T-cell (primary cell): ENCODE results near the gene MAN1C1. TPM values are rescaled to one million over a fixed set of nuclear protein-coding genes. Genes with fewer than 3 reads are reported as not detected.

ENCODE experiments used
- ATAC-seq, 4 experiments: fragments of 200-7000 bp in 3 of 4; fragments of 150-1000 bp in 1 of 4; cut with Tn5 transposase; replicated peaks in 1 of 4; 1 replicate in 3 of 4; 2 replicates in 1 of 4; pipeline ENCODE4 v1.10.0; 2021; ENCODE audit warnings: moderate library complexity in 3 of 4, mild to moderate bottlenecking in 2 of 4, moderate number of reproducible peaks in 1 of 4
- CTCF ChIA-PET, 2 donors: fragments of 300-600 bp; sonication (Branson Sonifier 250); formaldehyde crosslinking; loops; one replicate each; lab custom pipeline; 2022; ENCODE audit warnings: antibody characterized with exemption in 2 of 2; lab: Charles Lee
- POLR2A ChIA-PET, 2 donors: fragments of 300-600 bp; sonication (Branson Sonifier 250); formaldehyde crosslinking; loops; one replicate each; lab custom pipeline; 2022; ENCODE audit warnings: antibody characterized with exemption in 2 of 2; lab: Charles Lee
- DNase-seq, 35 experiments: peaks; one replicate each; pipeline versions ENCODE4 v3.0.0 to v3.0.0-alpha.2; 2013 to 2023
- H3K27ac ChIP-seq: one replicate; pipeline ENCODE4 v1.5.1; 2013; ENCODE audit warnings: low read length
- H3K27me3 ChIP-seq, 2 experiments: replicated peaks in 1 of 2; 1 replicate in 1 of 2; 2 replicates in 1 of 2; pipeline versions ENCODE4 v1.6.1 to v1.7.0; 2013; ENCODE audit warnings: low read length in 1 of 2, mixed read lengths in 1 of 2; ENCODE audit not compliant: control insufficient read depth in 2 of 2, insufficient read depth in 2 of 2; ENCODE audit errors: extremely low read depth in 1 of 2
- H3K36me3 ChIP-seq, 2 donors: 1 replicate in 1 of 2; 2 replicates in 1 of 2; pipeline versions ENCODE4 v1.6.1 to v1.7.0; 2013; ENCODE audit warnings: low read length in 1 of 2; ENCODE audit not compliant: control insufficient read depth in 2 of 2, insufficient read depth in 1 of 2; ENCODE audit errors: extremely low read depth in 1 of 2
- H3K4me1 ChIP-seq, 2 experiments: 1 replicate in 1 of 2; 2 replicates in 1 of 2; pipeline versions ENCODE4 v1.6.1 to v1.7.0; 2013; ENCODE audit warnings: low read length in 2 of 2, mixed read lengths in 1 of 2; ENCODE audit not compliant: insufficient read depth in 2 of 2, control insufficient read depth in 1 of 2; ENCODE audit errors: extremely low read depth in 1 of 2
- H3K4me3 ChIP-seq, 2 donors: 1 replicate in 1 of 2; 2 replicates in 1 of 2; pipeline versions ENCODE4 v1.5.1 to v1.7.0; 2013; ENCODE audit warnings: mild to moderate bottlenecking in 2 of 2, low read length in 1 of 2, moderate library complexity in 1 of 2; ENCODE audit not compliant: control insufficient read depth in 1 of 2; ENCODE audit errors: extremely low read depth in 1 of 2
- H3K9me3 ChIP-seq: 2 replicates; pipeline ENCODE4 v1.7.0; 2013
- H3K27ac Mint-ChIP-seq, 2 donors: one replicate each; pipeline ENCODE4 v1.8.0; 2020 to 2021; ENCODE audit warnings: mild to moderate bottlenecking in 2 of 2, mixed read lengths in 2 of 2
- H3K27me3 Mint-ChIP-seq, 2 donors: one replicate each; pipeline ENCODE4 v1.8.0; 2021 to 2022; ENCODE audit warnings: mixed read lengths in 2 of 2
- H3K36me3 Mint-ChIP-seq: one replicate; pipeline ENCODE4 v1.8.0; 2021; ENCODE audit warnings: mixed read lengths
- H3K4me1 Mint-ChIP-seq, 3 donors: one replicate each; pipeline ENCODE4 v1.8.0; 2020 to 2022; ENCODE audit warnings: mixed read lengths in 3 of 3, mild to moderate bottlenecking in 1 of 3
- H3K4me3 Mint-ChIP-seq, 3 donors: one replicate each; pipeline ENCODE4 v1.8.0; 2020 to 2022; ENCODE audit warnings: mild to moderate bottlenecking in 3 of 3, mixed read lengths in 3 of 3, moderate library complexity in 3 of 3
- H3K9me3 Mint-ChIP-seq, 3 donors: one replicate each; pipeline ENCODE4 v1.8.0; 2020 to 2022; ENCODE audit warnings: mixed read lengths in 3 of 3
- WGBS: methylation state at CpG from one replicate; pipeline ENCODE4 v1.1.5; 2013; ENCODE audit warnings: missing lambda C conversion rate; ENCODE audit not compliant: insufficient coverage; 5-methylcytosine and 5-hydroxymethylcytosine counted together
- total RNA-seq, 35 experiments: library from RNA in 6 of 35; stranded (reverse) in 6 of 35; fragments of 120-200 nt in 1 of 35; gene quantifications; one replicate each; pipeline versions ENCODE4 v1.2.1 to v1.2.4 and lab custom pipeline; 2013 to 2026

MAN1C1 gene
- total RNA-seq, 5 donors from 2014 or later (not counting 1 experiment from before 2014, with no cell fraction given) = 57.5 to 90.5 (median 65.5) TPM

GRCh38 chr1:25688390-25689119, 72.0 kb downstream of the MAN1C1 start:
- POLR2A ChIA-PET = interaction anchor here in 1 of 2 donors (0.6 kb wide), 1 partner anchor 12 kb away, joined by 3 read pairs; no protein-coding TSS in a partner anchor

GRCh38 chr1:25689686-25690381, 73.2 kb downstream of the MAN1C1 start:
- Histone ChIP-seq H3K9me3 (no peaks in the 10 kb centered on the region), H3K27me3 (no peaks in the 10 kb centered on the region), H3K4me3 (no peak overlapping the region), H3K4me1 (peaks cover 6 to 35% of the 10 kb centered on the region in 2 experiments), H3K27ac (no peak overlapping the region), H3K36me3 (peaks cover 20 to 31% of the 10 kb centered on the region in 2 donors)
- CTCF ChIA-PET = no interaction called here
- WGBS = 84% methylated on average over 13 of the region's 18 CpGs
- H3K9me3 Mint-ChIP-seq = no peaks in the 10 kb centered on the region
- H3K36me3 Mint-ChIP-seq = peaks cover 8% of the 10 kb centered on the region
- ATAC-seq (peak in 3 of 4 experiments; percentile 61 to 71 (median 69)), DNase-seq (peak in 12 of 35 experiments; percentile 8 to 37 (median 24))
- no peaks in the 10 kb centered on the region for H3K27me3 Mint-ChIP-seq
- peaks cover 49 to 70% (median 58%) of the 10 kb centered on the region in 3 donors for H3K4me1 Mint-ChIP-seq
- no peak overlapping the region for H3K4me3 Mint-ChIP-seq
- POLR2A ChIA-PET = interaction anchor here in 1 of 2 donors (0.6 kb wide), 1 partner anchor 112 kb away, joined by 4 read pairs; no protein-coding TSS in a partner anchor
- H3K27ac Mint-ChIP-seq = peak overlapping the region; percentile 36 to 71

More at GRCh38 chr1:25688390-25689119, 72.0 kb downstream of the MAN1C1 start:
- H3K36me3 Mint-ChIP-seq = peaks cover 8% of the 10 kb centered on the region
- Histone ChIP-seq H3K4me3 (no peak overlapping the region), H3K27ac (no peak overlapping the region), H3K9me3 (no peaks in the 10 kb centered on the region), H3K27me3 (no peaks in the 10 kb centered on the region), H3K4me1 (peaks cover 6 to 47% of the 10 kb centered on the region in 2 experiments), H3K36me3 (peaks cover 16 to 31% of the 10 kb centered on the region in 2 donors)
- ATAC-seq = no peak
- CTCF ChIA-PET = interaction anchor here in 1 of 2 donors (0.6 kb wide), 1 partner anchor 56 kb away, joined by 3 read pairs; no protein-coding TSS in a partner anchor
- peaks cover 55 to 74% (median 64%) of the 10 kb centered on the region in 3 donors for H3K4me1 Mint-ChIP-seq
- no peaks in the 10 kb centered on the region for H3K27me3 Mint-ChIP-seq
- no peak for DNase-seq
- no peak overlapping the region for H3K4me3 Mint-ChIP-seq
- no peaks in the 10 kb centered on the region for H3K9me3 Mint-ChIP-seq
- peak overlapping the region; percentile 36 to 60 for H3K27ac Mint-ChIP-seq
- 100% methylated on average over 6 of the region's 9 CpGs for WGBS

- ATAC-seq (no peak), DNase-seq (no peak)
- Mint-ChIP-seq H3K27ac (peak overlapping the region in 1 of 2 donors; percentile 71), H3K9me3 (no peaks in the 10 kb centered on the region), H3K4me3 (no peak overlapping the region), H3K4me1 (peaks cover 51 to 70% (median 58%) of the 10 kb centered on the region in 3 donors), H3K27me3 (no peaks in the 10 kb centered on the region), H3K36me3 (peaks cover 8% of the 10 kb centered on the region)
- WGBS = 96% methylated on average over 13 of the region's 13 CpGs
- Histone ChIP-seq H3K9me3 (no peaks in the 10 kb centered on the region), H3K36me3 (peaks cover 18 to 30% of the 10 kb centered on the region in 2 donors), H3K4me1 (peaks cover 8 to 35% of the 10 kb centered on the region in 2 experiments), H3K27ac (no peak overlapping the region), H3K27me3 (no peaks in the 10 kb centered on the region), H3K4me3 (no peak overlapping the region)
- CTCF ChIA-PET = no interaction called here
- POLR2A ChIA-PET = no interaction called here
Observed at GRCh38 chr1:25690396-25690956, 73.9 kb downstream of the MAN1C1 start.

GRCh38 chr1:25691211-25691610, 74.6 kb downstream of the MAN1C1 start:
- ATAC-seq (no peak), DNase-seq (no peak)
- WGBS = 97% methylated on average over 4 of the region's 7 CpGs
- no peak overlapping the region for H3K4me3 ChIP-seq
- POLR2A ChIA-PET = no interaction called here
- peaks cover 58 to 72% (median 64%) of the 10 kb centered on the region in 3 donors for H3K4me1 Mint-ChIP-seq
- H3K27me3 Mint-ChIP-seq = no peaks in the 10 kb centered on the region
- peaks cover 12 to 42% of the 10 kb centered on the region in 2 experiments for H3K4me1 ChIP-seq
- H3K36me3 Mint-ChIP-seq = peaks cover 8% of the 10 kb centered on the region
- H3K27ac Mint-ChIP-seq = peak overlapping the region in 1 of 2 donors; percentile 16
- H3K9me3 Mint-ChIP-seq = no peaks in the 10 kb centered on the region
- no peaks in the 10 kb centered on the region for H3K27me3 ChIP-seq
- CTCF ChIA-PET = no interaction called here
- no peaks in the 10 kb centered on the region for H3K9me3 ChIP-seq
- no peak overlapping the region for H3K27ac ChIP-seq
- no peak overlapping the region for H3K4me3 Mint-ChIP-seq
- H3K36me3 ChIP-seq = peaks cover 16 to 23% of the 10 kb centered on the region in 2 donors

GRCh38 chr1:25692560-25692959, 76.0 kb downstream of the MAN1C1 start:
- H3K4me1 Mint-ChIP-seq = peaks cover 62 to 80% (median 68%) of the 10 kb centered on the region in 3 donors
- ChIA-PET CTCF (interaction anchor here in 1 of 2 donors (1.4 to 1.6 kb wide), 2 partner anchors 17 to 73 kb away, joined by 4 to 6 read pairs; no protein-coding TSS in a partner anchor), POLR2A (interaction anchor here in 1 of 2 donors (0.6 kb wide), 1 partner anchor 27 kb away, joined by 7 read pairs; no protein-coding TSS in a partner anchor)

More at GRCh38 chr1:25692560-25692959, 76.0 kb downstream of the MAN1C1 start:
- Mint-ChIP-seq H3K4me3 (no peak overlapping the region), H3K9me3 (no peaks in the 10 kb centered on the region), H3K27me3 (no peaks in the 10 kb centered on the region), H3K27ac (peak overlapping the region in 1 of 2 donors; percentile 24), H3K36me3 (peaks cover 4% of the 10 kb centered on the region)
- H3K27me3 ChIP-seq = no peaks in the 10 kb centered on the region
- ATAC-seq (peak in 2 of 4 experiments; percentile 53), DNase-seq (peak in 7 of 35 experiments; percentile 8 to 45 (median 23))
- peaks cover 10 to 13% of the 10 kb centered on the region in 2 donors for H3K36me3 ChIP-seq
- WGBS = 100% methylated on average over 1 of the region's 6 CpGs
- peaks cover 21 to 45% of the 10 kb centered on the region in 2 experiments for H3K4me1 ChIP-seq
- H3K9me3 ChIP-seq = no peaks in the 10 kb centered on the region
- H3K27ac ChIP-seq = no peak overlapping the region
- no peak overlapping the region for H3K4me3 ChIP-seq
